NCI-H2196 (cell line): ENCODE measurements around the gene ZMIZ1.

Experiments used
- DNase-seq: peaks from one replicate; lab custom pipeline; 2025; ENCODE audit not compliant: unreplicated experiment; lab: John Stamatoyannopoulos, UW

ZMIZ1 gene

DNA sequence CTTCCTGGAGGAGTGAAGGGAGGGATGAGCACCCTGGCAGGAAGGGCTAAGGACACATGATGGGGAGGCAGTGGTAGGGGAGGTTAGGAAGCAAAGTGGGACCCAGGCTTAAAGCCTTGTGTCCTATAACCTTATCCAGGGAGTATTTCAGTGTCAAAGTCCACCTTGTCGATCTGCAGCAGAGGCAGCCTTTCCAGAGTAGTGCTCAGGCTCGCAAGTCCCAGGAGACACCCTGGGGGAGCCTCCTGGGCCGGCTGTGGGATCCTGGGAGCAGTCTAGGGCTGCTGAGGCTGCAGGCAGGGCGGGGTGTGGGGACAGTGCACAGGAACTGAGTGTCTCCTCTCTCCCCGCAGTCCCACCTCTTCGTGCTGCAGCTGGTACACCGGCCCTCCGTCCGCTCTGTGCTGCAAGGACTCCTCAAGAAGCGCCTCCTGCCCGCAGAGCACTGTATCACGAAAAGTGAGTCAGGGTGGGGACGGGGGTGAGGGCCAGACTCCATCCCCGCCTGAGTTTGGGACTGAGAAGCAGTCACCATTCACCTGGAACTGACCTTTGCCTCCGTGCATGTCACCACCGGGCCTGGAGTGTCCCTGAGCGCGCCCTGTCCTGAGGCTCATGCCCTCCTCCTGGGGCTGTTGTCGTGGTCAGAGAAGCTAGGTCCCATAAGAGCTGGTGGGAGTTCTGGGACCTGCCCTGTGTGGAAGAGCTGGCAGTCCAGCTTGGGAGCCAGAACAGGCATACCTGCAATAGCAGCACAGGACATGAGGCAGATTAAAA lies 233.2 kb downstream of the ZMIZ1 start:
- no peak for DNase-seq

- DNase-seq: no peak
Observed at GRCh38 chr10:79303631-79304478, 235.1 kb downstream of the ZMIZ1 start.

DNA sequence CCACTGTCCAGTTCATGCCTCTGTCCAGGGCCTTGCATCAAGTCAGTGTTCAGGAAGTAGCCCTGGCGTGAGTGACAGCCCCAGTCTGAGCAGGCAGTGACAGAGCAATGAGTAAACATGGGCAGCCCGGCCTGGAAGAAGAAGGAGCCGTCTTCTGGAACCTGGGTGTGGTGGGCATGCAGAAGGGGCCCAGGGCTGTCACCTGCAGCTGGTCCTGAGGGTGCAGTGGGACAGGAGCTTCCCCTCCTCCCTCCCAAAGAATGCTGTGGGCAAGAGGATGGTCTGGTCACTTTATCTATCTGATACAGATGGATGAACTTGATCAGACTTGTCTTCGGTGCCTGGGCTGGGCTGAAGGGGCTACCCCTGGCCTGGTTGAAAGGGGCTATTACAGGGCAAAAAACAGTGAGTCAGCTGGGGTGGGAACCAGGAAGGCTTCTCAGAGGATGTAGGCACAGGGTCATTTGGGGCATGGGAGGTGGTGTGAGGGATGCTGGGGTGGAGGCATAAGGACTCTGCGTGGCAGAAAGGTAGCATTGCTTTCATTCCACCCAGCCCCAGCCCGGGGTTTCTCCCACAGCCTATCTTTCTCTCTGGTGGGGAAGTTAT lies 235.8 kb downstream of the ZMIZ1 start:
- DNase-seq: no peak

GRCh38 chr10:79305515-79305914 lies 236.7 kb downstream of the ZMIZ1 start:
- no peak for DNase-seq

GRCh38 chr10:79305988-79306387 lies 237.2 kb downstream of the ZMIZ1 start:
- no peak for DNase-seq

GRCh38 chr10:79306644-79307220 lies 238.0 kb downstream of the ZMIZ1 start:
- DNase-seq: no peak

DNA sequence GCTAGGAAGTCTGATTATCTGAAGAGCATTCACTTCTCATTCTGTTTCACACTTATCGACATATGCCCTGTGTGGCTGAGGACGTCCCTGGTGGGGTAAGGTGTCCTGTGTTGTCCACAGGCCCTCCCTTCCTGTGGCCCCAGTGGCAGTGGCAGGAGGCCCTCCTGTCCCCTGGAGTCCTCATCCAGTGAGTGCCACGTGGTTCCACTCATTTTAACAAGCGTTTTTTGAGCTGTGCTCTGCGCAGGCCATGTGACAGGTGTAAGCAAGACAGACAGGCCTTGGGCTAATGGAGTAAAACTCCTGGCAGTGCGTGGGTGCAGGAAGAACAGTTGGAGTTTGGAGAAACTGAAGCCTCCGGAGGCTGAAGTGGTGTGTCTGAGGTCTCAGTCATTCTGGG lies 239.2 kb downstream of the ZMIZ1 start:
- DNase-seq: no peak

- DNase-seq: no peak
Observed at GRCh38 chr10:79308969-79309665, 240.4 kb downstream of the ZMIZ1 start.

DNA sequence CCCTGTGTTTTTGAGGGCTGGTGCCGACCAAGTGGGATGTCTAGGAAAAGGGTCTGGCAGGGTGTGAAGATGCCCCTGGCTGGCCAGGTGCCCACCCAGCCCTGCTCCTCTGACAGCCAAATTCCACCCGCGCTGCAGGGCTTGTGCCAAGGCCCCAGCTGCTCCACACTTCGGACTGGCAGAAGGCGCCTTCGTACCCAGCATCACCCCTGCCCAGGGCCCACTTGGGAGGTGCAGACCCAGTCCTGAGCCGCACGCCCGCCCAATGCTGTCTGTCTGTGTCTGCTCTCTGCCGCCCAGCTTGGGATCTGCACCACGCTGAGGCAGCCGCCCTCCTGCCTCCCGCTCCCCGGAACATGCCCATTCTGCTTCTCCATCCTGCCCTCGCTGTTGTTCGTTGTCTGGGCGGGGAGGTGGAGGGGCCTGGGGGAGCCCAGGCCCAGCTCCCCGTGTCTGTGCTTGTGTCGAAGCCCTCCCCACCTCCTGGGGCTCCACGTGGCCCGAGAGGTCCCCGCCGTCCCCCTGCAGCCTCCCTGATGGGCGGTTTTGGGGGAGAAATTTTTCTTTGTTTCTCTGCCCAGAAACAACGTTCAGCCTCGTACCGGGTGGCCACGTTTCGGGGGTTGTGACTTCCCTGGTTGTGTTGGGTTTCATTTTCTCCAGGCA lies 241.6 kb downstream of the ZMIZ1 start:
- no peak for DNase-seq

GRCh38 chr10:79310911-79311573 lies 242.3 kb downstream of the ZMIZ1 start:
- no peak for DNase-seq

DNA sequence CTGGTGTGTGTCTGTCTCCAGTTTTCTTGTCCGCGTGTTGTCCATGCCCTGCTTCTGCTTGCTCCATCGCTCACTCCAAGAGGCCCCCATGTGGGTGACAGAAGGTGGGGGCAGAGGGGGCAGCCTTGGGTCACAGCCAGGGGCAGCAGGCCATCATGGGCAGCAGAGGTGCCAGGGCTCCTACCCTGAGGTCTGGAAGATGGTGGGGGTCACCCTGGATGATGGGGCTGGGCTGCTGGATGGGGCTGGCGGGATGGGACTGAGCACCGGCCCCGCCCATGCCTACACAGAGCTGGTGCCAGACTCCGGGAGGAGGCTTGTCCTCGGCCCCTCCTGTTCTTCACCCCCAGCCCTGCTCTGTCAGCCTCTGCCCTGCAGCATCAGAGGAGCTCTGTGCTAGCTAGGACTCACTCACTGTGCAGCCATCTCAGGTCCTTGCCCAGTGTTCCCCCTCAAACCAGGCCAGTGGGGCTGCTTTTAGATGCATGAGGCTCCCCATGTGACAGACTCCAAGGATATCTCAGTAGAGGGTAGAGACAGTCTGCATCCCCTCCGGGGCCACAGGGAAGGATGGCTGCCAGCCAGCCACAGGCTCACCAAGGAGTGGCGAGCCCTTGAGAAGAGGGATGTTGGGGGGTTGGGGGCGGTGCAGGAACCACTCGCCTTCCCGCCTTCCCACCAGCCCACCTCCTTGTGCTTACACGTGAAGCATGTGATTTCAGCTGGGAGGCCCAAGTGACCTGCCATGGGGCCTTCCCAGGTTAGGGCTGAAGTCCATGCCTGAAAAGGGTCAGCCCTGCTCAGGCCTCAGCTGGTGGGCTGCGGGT lies 243.0 kb downstream of the ZMIZ1 start:
- DNase-seq: no peak

DNA sequence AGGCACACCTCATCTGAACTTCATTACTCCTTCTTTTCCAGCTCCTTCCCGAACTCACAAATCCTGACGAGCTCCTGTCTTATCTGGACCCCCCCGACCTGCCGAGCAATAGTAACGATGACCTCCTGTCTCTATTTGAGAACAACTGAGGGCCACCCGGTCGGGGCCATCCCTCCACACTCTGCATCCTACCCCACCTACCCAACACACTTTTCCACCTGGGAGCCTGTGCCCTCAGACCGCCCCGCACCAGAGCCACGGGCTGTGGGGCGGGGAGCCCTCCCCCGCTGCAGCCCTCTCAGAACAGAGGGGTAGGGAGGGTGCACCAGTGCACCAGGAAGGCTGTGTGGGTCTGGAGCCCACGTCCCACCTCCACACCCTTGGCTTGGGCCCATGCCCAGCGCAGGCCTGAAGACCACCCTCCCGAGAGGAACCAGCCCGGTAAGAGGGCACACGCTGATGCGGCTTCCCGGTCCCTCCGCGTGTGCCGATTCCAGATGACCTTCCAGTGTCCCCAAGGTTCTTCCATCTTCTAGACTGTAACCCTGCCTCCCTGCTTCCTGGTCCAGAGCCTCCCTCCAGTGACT lies 243.9 kb downstream of the ZMIZ1 start:
- no peak for DNase-seq

- DNase-seq: no peak
Observed at GRCh38 chr10:79313320-79313719, 244.6 kb downstream of the ZMIZ1 start.

GRCh38 chr10:79313911-79314439 lies 245.2 kb downstream of the ZMIZ1 start:
- DNase-seq: no peak

GRCh38 chr10:79314761-79315601 lies 246.2 kb downstream of the ZMIZ1 start:
- no peak for DNase-seq

GRCh38 chr10:79315602-79315920 lies 246.8 kb downstream of the ZMIZ1 start:
- no peak for DNase-seq

- no peak for DNase-seq
Observed at GRCh38 chr10:79316671-79317431, 248.1 kb downstream of the ZMIZ1 start.
